Neural cell (in vitro differentiated cells): ENCODE measurements around the gene DDX49. TPM values are rescaled to one million over a fixed set of nuclear protein-coding genes. Genes with fewer than 3 reads are reported as not detected.

Experiments
- H2AFZ ChIP-seq: fragments of 200-600, 300-800 bp; sonication (generic), shearing (Covaris generic); 2 replicates; pipeline ENCODE4 v1.6.0; 2014; ENCODE audit warnings: low read depth, mild to moderate bottlenecking, antibody characterized with exemption, low read length, moderate library complexity
- H3F3A ChIP-seq: fragments of 200-600 bp; shearing (Covaris generic); 2 replicates; pipeline ENCODE4 v1.6.1; 2016; ENCODE audit warnings: mild to moderate bottlenecking, moderate library complexity, mixed read lengths, antibody characterized with exemption, low read length; ENCODE audit not compliant: insufficient read depth, poor library complexity, severe bottlenecking
- H3K27ac ChIP-seq: fragments of 200-600, 300-800 bp; sonication (generic), shearing (Covaris generic); 2 replicates; pipeline ENCODE4 v1.5.1; 2014; ENCODE audit warnings: mild to moderate bottlenecking, low read length, moderate library complexity
- H3K27me3 ChIP-seq: fragments of 300-800, 200-600 bp; sonication (generic), shearing (Covaris generic); 2 replicates; pipeline ENCODE4 v1.6.0; 2014; ENCODE audit warnings: mild to moderate bottlenecking, low read depth, low read length, moderate library complexity; ENCODE audit not compliant: insufficient read depth
- H3K36me3 ChIP-seq: fragments of 300-800, 200-600 bp; sonication (generic), shearing (Covaris generic); 2 replicates; pipeline ENCODE4 v1.5.1; 2014; ENCODE audit warnings: mild to moderate bottlenecking, antibody characterized with exemption, low read length, moderate library complexity; ENCODE audit not compliant: insufficient read depth
- H3K4me2 ChIP-seq: fragments of 300-800, 200-600 bp; sonication (generic), shearing (Covaris generic); 2 replicates; pipeline ENCODE4 v1.6.0; 2014; ENCODE audit warnings: mild to moderate bottlenecking, low read length
- H3K4me3 ChIP-seq: fragments of 300-800, 200-600 bp; sonication (generic), shearing (Covaris generic); 2 replicates; pipeline ENCODE4 v1.5.1; 2014; ENCODE audit warnings: mild to moderate bottlenecking, low read length, moderate library complexity
- H3K79me2 ChIP-seq: fragments of 200-600 bp; shearing (Covaris generic); replicated peaks from 2 replicates; pipeline ENCODE4 v1.6.0; 2014; ENCODE audit warnings: mild to moderate bottlenecking, low read length, moderate library complexity; ENCODE audit not compliant: insufficient read depth
- H3K9ac ChIP-seq: fragments of 300-800, 200-600 bp; sonication (generic), shearing (Covaris generic); 2 replicates; pipeline ENCODE4 v1.6.1; 2016; ENCODE audit warnings: mild to moderate bottlenecking, low read length, mixed read lengths
- H3K9me2 ChIP-seq: fragments of 200-600 bp; shearing (Covaris generic); 2 replicates; pipeline ENCODE4 v1.6.1; 2016; ENCODE audit warnings: mild to moderate bottlenecking, low read length, mixed read lengths; ENCODE audit not compliant: insufficient read depth
- H3K9me3 ChIP-seq: fragments of 200-600, 300-800 bp; sonication (generic), shearing (Covaris generic); 2 replicates; pipeline ENCODE4 v1.6.1; 2016; ENCODE audit warnings: mild to moderate bottlenecking, mixed run types, low read length, moderate library complexity, mixed read lengths
- H4K20me1 ChIP-seq: fragments of 200-600 bp; shearing (Covaris generic); 2 replicates; pipeline ENCODE4 v1.6.1; 2016; ENCODE audit warnings: mild to moderate bottlenecking, mixed run types; ENCODE audit not compliant: insufficient read depth
- CTCF ChIP-seq: fragments of 450-650 bp; IDR thresholded peaks from 2 replicates; pipeline ENCODE4 v1.5.1; 2014; ENCODE audit warnings: antibody characterized with exemption, mild to moderate bottlenecking, moderate library complexity; ENCODE audit not compliant: poor library complexity, severe bottlenecking
- EP300 ChIP-seq: fragments of 450-650 bp; conservative IDR thresholded peaks from 2 replicates; pipeline ENCODE4 v1.6.1; 2014; ENCODE audit warnings: antibody characterized with exemption, mild to moderate bottlenecking, moderate library complexity; ENCODE audit not compliant: poor library complexity, severe bottlenecking
- EZH2 ChIP-seq: fragments of 200-600, 300-800 bp; shearing (Covaris generic), sonication (generic); IDR thresholded peaks from 2 replicates; pipeline ENCODE4 v1.6.1; 2014; ENCODE audit warnings: antibody characterized with exemption, low read length, borderline replicate concordance, mild to moderate bottlenecking; ENCODE audit not compliant: insufficient read depth, poor library complexity, severe bottlenecking
- MXI1 ChIP-seq: fragments of 450-650 bp; conservative IDR thresholded peaks from 2 replicates; pipeline ENCODE4 v1.6.1; 2014; ENCODE audit warnings: antibody characterized with exemption, mild to moderate bottlenecking; ENCODE audit not compliant: poor library complexity, severe bottlenecking
- POLR2AphosphoS5 ChIP-seq: IDR thresholded peaks from 2 replicates; pipeline ENCODE4 v1.6.1; 2012
- RAD21 ChIP-seq: fragments of 450-650 bp; conservative IDR thresholded peaks from 2 replicates; pipeline ENCODE4 v1.6.1; 2014; ENCODE audit warnings: antibody characterized with exemption, mild to moderate bottlenecking, moderate library complexity
- REST ChIP-seq: IDR thresholded peaks from 2 replicates; pipeline ENCODE4 v1.6.1; 2012; ENCODE audit warnings: borderline replicate concordance
- SMC3 ChIP-seq: fragments of 450-650 bp; conservative IDR thresholded peaks from 2 replicates; pipeline ENCODE4 v1.6.1; 2014; ENCODE audit warnings: antibody characterized with exemption, mild to moderate bottlenecking, moderate library complexity; ENCODE audit not compliant: poor library complexity
- TAF1 ChIP-seq: IDR thresholded peaks from 2 replicates; pipeline ENCODE4 v1.6.1; 2012; ENCODE audit warnings: low read depth
- polyA plus RNA-seq: library from polyadenylated mRNA; depleted of rRNA; stranded (reverse); fragments of >200 nt; gene quantifications from 2 replicates; pipeline ENCODE4 v1.2.3, GENCODE V29; 2014

The DDX49 gene
- polyA plus RNA-seq, 1 donor from 2014 or later, result 90.7 TPM

GRCh38 chr19:18897094-18898029 lies 22.2 kb upstream of the DDX49 start:
- Histone ChIP-seq H3K4me3 (no peak overlapping the region), H3K36me3 (no peaks in the 10 kb centered on the region), H3F3A (no peaks in the 10 kb centered on the region), H3K9ac (no peak overlapping the region), H3K27ac (no peak overlapping the region), H2AFZ (no peak overlapping the region), H3K9me3 (no peaks in the 10 kb centered on the region), H3K9me2 (no peaks in the 10 kb centered on the region), H3K79me2 (peaks cover 18% of the 10 kb centered on the region), H3K27me3 (no peaks in the 10 kb centered on the region), H3K4me2 (no peak overlapping the region), H4K20me1 (no peaks in the 10 kb centered on the region)
- TF ChIP-seq EP300 (no peak), SMC3 (no peak), MXI1 (no peak), TAF1 (no peak), EZH2 (no peak), CTCF (no peak), POLR2AphosphoS5 (no peak), RAD21 (no peak)

- Histone ChIP-seq H4K20me1 (no peaks in the 10 kb centered on the region), H3K79me2 (peaks cover 18% of the 10 kb centered on the region), H3K4me3 (no peak overlapping the region), H3K4me2 (no peak overlapping the region), H3K27ac (no peak overlapping the region), H3F3A (no peaks in the 10 kb centered on the region), H3K36me3 (no peaks in the 10 kb centered on the region), H3K27me3 (no peaks in the 10 kb centered on the region), H2AFZ (no peak overlapping the region), H3K9ac (no peak overlapping the region), H3K9me2 (no peaks in the 10 kb centered on the region), H3K9me3 (no peaks in the 10 kb centered on the region)
- TF ChIP-seq EP300 (no peak), POLR2AphosphoS5 (no peak), CTCF (no peak), EZH2 (no peak), RAD21 (no peak), SMC3 (no peak), REST (no peak), TAF1 (no peak), MXI1 (no peak)
These were observed 21.4 kb upstream of the DDX49 start for GRCh38 chr19:18898081-18898606.
